Measurements from ENCODE around the gene GOLGA8G.
"Not testable (repeated sequence)": the region's sequence is repeated elsewhere in the genome, so short reads cannot be mapped to it uniquely, and the experiment has no call there.

Gene GOLGA8G

GRCh38 chr15:28532954-28533353 is at the start of gene GOLGA8G:
Gene GOLGA8G (minus strand): TSS chr15:28532971. CDS start chr15:28532909, 62 bp downstream.
- not testable (repeated sequence) for DNase-seq (ENCODE audit: low spot score)

GRCh38 chr15:28573351-28573750 is 40.6 kb upstream of the GOLGA8G start:
- DNase-seq (ENCODE audit: low spot score), result not testable (repeated sequence)

GRCh38 chr15:28553268-28553667 is 20.5 kb upstream of the GOLGA8G start, which contains the start of gene GOLGA6L25:
Gene GOLGA6L25 (plus strand): TSS chr15:28553568. CDS start chr15:28553629, 61 bp downstream.
- not testable (repeated sequence) for DNase-seq (ENCODE audit: low spot score)

- not testable (repeated sequence) for DNase-seq (ENCODE audit: low spot score)
Measured at GRCh38 chr15:28515208-28515607, 17.6 kb downstream of the GOLGA8G start.

GRCh38 chr15:28514128-28514527 is 18.6 kb downstream of the GOLGA8G start:
- DNase-seq (ENCODE audit: low spot score), result not testable (repeated sequence)

GRCh38 chr15:28508217-28508889 is 24.4 kb downstream of the GOLGA8G start:
- not testable (repeated sequence) for DNase-seq (ENCODE audit: low spot score)

- DNase-seq (ENCODE audit: low spot score), result not testable (repeated sequence)
Measured at GRCh38 chr15:28481340-28481739, 51.4 kb downstream of the GOLGA8G start.

All from kidney tubule cell (primary cell).